Measurements from ENCODE around the gene NLK. TPM values are rescaled to one million over a fixed set of nuclear protein-coding genes. Genes with fewer than 3 reads are reported as not detected.
"Not testable (repeated sequence)": the region's sequence is repeated elsewhere in the genome, so short reads cannot be mapped to it uniquely, and the experiment has no call there.

NLK gene
- total and polyA plus RNA-seq, 7 donors, result 4.0 to 13.0 (median 8.1) TPM

GRCh38 chr17:28071891-28072606 is 29.6 kb downstream of the NLK start:
- Histone ChIP-seq H3K4me3 (no peak overlapping the region), H3K36me3 (ENCODE audit: insufficient read depth in 1 of 2, low read depth in 1 of 2) (no peaks in the 10 kb centered on the region), H3K27me3 (ENCODE audit: insufficient read depth in 3 of 3, low read length in 2 of 3) (no peaks in the 10 kb centered on the region), H3K9me3 (peaks cover 16% of the 10 kb centered on the region), H3K27ac (no peak overlapping the region), H3K4me1 (no peaks in the 10 kb centered on the region)
- TF ChIP-seq, protein P1, sequence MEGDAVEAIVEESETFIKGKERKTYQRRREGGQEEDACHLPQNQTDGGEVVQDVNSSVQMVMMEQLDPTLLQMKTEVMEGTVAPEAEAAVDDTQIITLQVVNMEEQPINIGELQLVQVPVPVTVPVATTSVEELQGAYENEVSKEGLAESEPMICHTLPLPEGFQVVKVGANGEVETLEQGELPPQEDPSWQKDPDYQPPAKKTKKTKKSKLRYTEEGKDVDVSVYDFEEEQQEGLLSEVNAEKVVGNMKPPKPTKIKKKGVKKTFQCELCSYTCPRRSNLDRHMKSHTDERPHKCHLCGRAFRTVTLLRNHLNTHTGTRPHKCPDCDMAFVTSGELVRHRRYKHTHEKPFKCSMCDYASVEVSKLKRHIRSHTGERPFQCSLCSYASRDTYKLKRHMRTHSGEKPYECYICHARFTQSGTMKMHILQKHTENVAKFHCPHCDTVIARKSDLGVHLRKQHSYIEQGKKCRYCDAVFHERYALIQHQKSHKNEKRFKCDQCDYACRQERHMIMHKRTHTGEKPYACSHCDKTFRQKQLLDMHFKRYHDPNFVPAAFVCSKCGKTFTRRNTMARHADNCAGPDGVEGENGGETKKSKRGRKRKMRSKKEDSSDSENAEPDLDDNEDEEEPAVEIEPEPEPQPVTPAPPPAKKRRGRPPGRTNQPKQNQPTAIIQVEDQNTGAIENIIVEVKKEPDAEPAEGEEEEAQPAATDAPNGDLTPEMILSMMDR (IDR thresholded peaks at IDR 0.05), result no peak
- WGBS, 3 donors, result 95 to 99% (median 98%) methylated on average over 6 of the region's 6 CpGs
- DNase-seq, result no peak
- no peak for ATAC-seq
- intact Hi-C loops (cut with DNase I), result no loop called here

GRCh38 chr17:28072936-28073533 is 30.6 kb downstream of the NLK start:
- Histone ChIP-seq H3K27ac (no peak overlapping the region), H3K36me3 (ENCODE audit: insufficient read depth in 1 of 2, low read depth in 1 of 2) (no peaks in the 10 kb centered on the region), H3K4me1 (no peaks in the 10 kb centered on the region), H3K27me3 (ENCODE audit: insufficient read depth in 3 of 3, low read length in 2 of 3) (no peaks in the 10 kb centered on the region), H3K9me3 (peaks cover 16% of the 10 kb centered on the region), H3K4me3 (no peak overlapping the region)
- ATAC-seq (no peak), DNase-seq (no peak)
- intact Hi-C loops (cut with DNase I), result no loop called here
- WGBS, 3 donors, result 79 to 89% (median 79%) methylated on average over 2 of the region's 2 CpGs
- TF ChIP-seq, protein P1 (IDR thresholded peaks at IDR 0.05), result no peak

- WGBS, 3 donors, result 81 to 86% (median 81%) methylated on average over 3 of the region's 3 CpGs
- H3K27ac ChIP-seq, result no peak overlapping the region
- no peak overlapping the region for H3K4me3 ChIP-seq
- no peaks in the 10 kb centered on the region for H3K36me3 ChIP-seq (ENCODE audit: insufficient read depth in 1 of 2, low read depth in 1 of 2)
- TF ChIP-seq, protein P1 (IDR thresholded peaks at IDR 0.05), result no peak
- intact Hi-C loops (cut with DNase I), result no loop called here
- no peaks in the 10 kb centered on the region for H3K27me3 ChIP-seq (ENCODE audit: insufficient read depth in 3 of 3, low read length in 2 of 3)
- H3K4me1 ChIP-seq, result no peaks in the 10 kb centered on the region
- DNase-seq (no peak), ATAC-seq (no peak)
- H3K9me3 ChIP-seq, result peaks cover 16% of the 10 kb centered on the region
Observed at GRCh38 chr17:28074010-28074409, 31.5 kb downstream of the NLK start.

DNA sequence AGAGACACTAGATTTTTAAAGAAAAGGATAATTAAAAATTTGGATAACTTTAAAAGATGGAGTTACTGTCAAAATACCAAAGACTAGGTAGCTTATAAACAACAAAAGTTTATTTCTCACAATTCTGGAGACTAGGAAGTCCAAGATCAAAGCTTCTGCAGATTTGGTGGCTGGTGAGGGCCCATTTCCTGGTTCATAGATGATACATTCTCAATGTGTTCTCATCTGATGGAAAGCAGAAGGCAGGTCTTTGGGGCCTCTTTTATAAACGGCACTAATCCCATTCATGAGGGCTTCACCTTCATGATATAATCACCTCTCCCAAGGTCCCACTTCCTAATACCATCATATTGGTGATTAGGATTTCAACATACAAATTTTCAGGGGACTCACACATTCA is 33.7 kb downstream of the NLK start:
- intact Hi-C loops (cut with DNase I), result no loop called here
- no peaks in the 10 kb centered on the region for H3K4me1 ChIP-seq
- H3K4me3 ChIP-seq, result no peak overlapping the region
- no peak for ATAC-seq
- no peak overlapping the region for H3K27ac ChIP-seq
- TF ChIP-seq, protein P1 (IDR thresholded peaks at IDR 0.05), result no peak
- H3K9me3 ChIP-seq, result peaks cover 9% of the 10 kb centered on the region
- WGBS, 3 donors, result 75 to 86% (median 79%) methylated on average over 1 of the region's 1 CpG
- no peaks in the 10 kb centered on the region for H3K27me3 ChIP-seq (ENCODE audit: insufficient read depth in 3 of 3, low read length in 2 of 3)
- DNase-seq, result no peak
- H3K36me3 ChIP-seq (ENCODE audit: insufficient read depth in 1 of 2, low read depth in 1 of 2), result no peaks in the 10 kb centered on the region

DNA sequence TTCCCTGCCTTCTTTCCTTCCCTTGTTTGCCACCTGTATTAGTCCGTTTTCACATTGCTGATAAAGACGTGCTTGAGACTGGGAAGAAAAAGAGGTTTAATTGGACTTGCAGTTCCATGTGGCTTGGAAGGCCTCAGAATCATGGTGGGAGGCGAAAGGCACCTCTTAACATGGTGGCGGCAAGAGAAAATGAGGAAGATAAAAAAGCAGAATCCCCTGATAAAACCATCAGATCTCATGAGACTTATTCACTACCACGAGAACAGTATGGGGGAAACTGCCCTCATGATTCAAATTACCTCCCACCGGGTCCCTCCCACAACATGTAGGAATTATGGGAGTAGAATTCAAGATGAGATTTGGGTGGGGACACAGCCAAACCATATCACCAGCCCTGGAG is 34.7 kb downstream of the NLK start:
- not testable (repeated sequence) for ATAC-seq

More for the DNA sequence above, 34.7 kb downstream of the NLK start:
- H3K4me3 ChIP-seq; intact Hi-C loops (cut with DNase I); H3K27ac ChIP-seq; H3K27me3 ChIP-seq (ENCODE audit: insufficient read depth in 3 of 3, low read length in 2 of 3); H3K36me3 ChIP-seq (ENCODE audit: insufficient read depth in 1 of 2, low read depth in 1 of 2); H3K9me3 ChIP-seq; H3K4me1 ChIP-seq; DNase-seq: not testable (repeated sequence)
- 93 to 95% (median 93%) methylated on average over 6 of the region's 6 CpGs for WGBS, 3 donors
